WERI-Rb-1 (cell line): ENCODE measurements around the gene FBXO38.

Source experiments
- DNase-seq: peaks from one replicate; pipeline ENCODE4 v3.0.0-alpha.2; 2020
- H3K27ac ChIP-seq: fragments of 250-450 bp; sonication (Bioruptor Pico); 2 replicates; pipeline ENCODE4 v1.5.1; 2020; ENCODE audit warnings: mild to moderate bottlenecking, moderate library complexity
- H3K27me3 ChIP-seq: fragments of 250-450 bp; sonication (Bioruptor Pico); 2 replicates; pipeline ENCODE4 v1.5.1; 2021; ENCODE audit warnings: mild to moderate bottlenecking, low read depth, moderate library complexity; ENCODE audit not compliant: insufficient read depth, severe bottlenecking
- H3K36me3 ChIP-seq: fragments of 250-450 bp; sonication (Bioruptor Pico); 2 replicates; pipeline ENCODE4 v1.5.1; 2020; ENCODE audit warnings: mild to moderate bottlenecking, moderate library complexity
- H3K4me3 ChIP-seq: 2 replicates; pipeline ENCODE4 v1.5.1; 2011; ENCODE audit warnings: low read depth, mild to moderate bottlenecking, control low read depth, low read length
- H3K9me3 ChIP-seq: fragments of 250-450 bp; sonication (Bioruptor Pico); 2 replicates; pipeline ENCODE4 v1.5.1; 2021; ENCODE audit warnings: mild to moderate bottlenecking, moderate library complexity; ENCODE audit not compliant: severe bottlenecking
- CTCF ChIP-seq: IDR thresholded peaks from 2 replicates; pipeline ENCODE4 v1.5.1; 2011; ENCODE audit warnings: low read depth, mild to moderate bottlenecking, control low read depth, inconsistent platforms, low read length

The FBXO38 gene

GRCh38 chr5:148387325-148387724 lies 3.6 kb downstream of the FBXO38 start:
- H3K4me3 ChIP-seq, result no peak overlapping the region
- no peak overlapping the region for H3K27ac ChIP-seq
- no peak for TF ChIP-seq CTCF
- no peaks in the 10 kb centered on the region for H3K27me3 ChIP-seq
- peaks cover 4% of the 10 kb centered on the region for H3K36me3 ChIP-seq
- H3K9me3 ChIP-seq, result no peaks in the 10 kb centered on the region
- DNase-seq, result no peak

GRCh38 chr5:148388696-148389095 lies 4.9 kb downstream of the FBXO38 start:
- H3K9me3 ChIP-seq, result no peaks in the 10 kb centered on the region
- no peaks in the 10 kb centered on the region for H3K27me3 ChIP-seq
- no peak overlapping the region for H3K27ac ChIP-seq
- no peak for TF ChIP-seq CTCF
- DNase-seq, result no peak
- no peak overlapping the region for H3K4me3 ChIP-seq
- peaks cover 4% of the 10 kb centered on the region for H3K36me3 ChIP-seq

GRCh38 chr5:148390914-148391313 lies 7.2 kb downstream of the FBXO38 start:
- Histone ChIP-seq H3K27ac (peak overlapping the region; percentile 58), H3K4me3 (peak overlapping the region; percentile 5; the same call in 1 of the 2 replicates), H3K9me3 (no peaks in the 10 kb centered on the region), H3K36me3 (peaks cover 17% of the 10 kb centered on the region), H3K27me3 (no peaks in the 10 kb centered on the region)
- no peak for DNase-seq
- no peak for TF ChIP-seq CTCF

- peaks cover 20% of the 10 kb centered on the region for H3K36me3 ChIP-seq
- H3K27ac ChIP-seq, result peak overlapping the region; percentile 58
Measured at GRCh38 chr5:148391422-148391821, 7.7 kb downstream of the FBXO38 start.

GRCh38 chr5:148393390-148393741 lies 9.6 kb downstream of the FBXO38 start:
- DNase-seq, result no peak
- H3K4me3 ChIP-seq, result no peak overlapping the region
- TF ChIP-seq CTCF, result no peak
- H3K27ac ChIP-seq, result no peak overlapping the region
- no peaks in the 10 kb centered on the region for H3K27me3 ChIP-seq
- H3K9me3 ChIP-seq, result no peaks in the 10 kb centered on the region
- peaks cover 20% of the 10 kb centered on the region for H3K36me3 ChIP-seq

More at GRCh38 chr5:148391422-148391821, 7.7 kb downstream of the FBXO38 start:
- H3K9me3 ChIP-seq, result no peaks in the 10 kb centered on the region
- H3K4me3 ChIP-seq, result peak overlapping the region; percentile 5; the same call in 1 of the 2 replicates
- no peak for DNase-seq
- TF ChIP-seq CTCF, result no peak
- no peaks in the 10 kb centered on the region for H3K27me3 ChIP-seq

GRCh38 chr5:148394587-148395019 lies 10.8 kb downstream of the FBXO38 start:
- no peak overlapping the region for H3K4me3 ChIP-seq
- no peak overlapping the region for H3K27ac ChIP-seq
- peaks cover 31% of the 10 kb centered on the region for H3K36me3 ChIP-seq
- no peak for TF ChIP-seq CTCF
- H3K27me3 ChIP-seq, result no peaks in the 10 kb centered on the region
- DNase-seq, result no peak
- no peaks in the 10 kb centered on the region for H3K9me3 ChIP-seq
